PC-3 (cell line): ENCODE results near the gene TCF19. TPM values are rescaled to one million over a fixed set of nuclear protein-coding genes. Genes with fewer than 3 reads are reported as not detected.

Experiments used
- ATAC-seq: fragments of 200-7000 bp; cut with Tn5 transposase; 2 replicates; pipeline ENCODE4 v1.9.1; 2020; ENCODE audit warnings: mild to moderate bottlenecking, moderate library complexity
- BruUV-seq: library from RNA; stranded (reverse); fragments of 400-500 nt; replicated peaks from 2 replicates; lab custom pipeline; 2021; lab: Mats Ljungman, UMichigan
- CTCF ChIA-PET: fragments of 300-600 bp; sonication (Branson Sonifier 250); formaldehyde crosslinking; loops from one replicate; lab custom pipeline; 2022; ENCODE audit warnings: antibody characterized with exemption; lab: Charles Lee
- POLR2A ChIA-PET: fragments of 300-600 bp; sonication (Branson Sonifier 250); formaldehyde crosslinking; loops from one replicate; lab custom pipeline; 2022; ENCODE audit warnings: antibody characterized with exemption; ENCODE audit not compliant: unreplicated experiment; lab: Charles Lee
- DNase-seq: peaks from one replicate; pipeline ENCODE4 v3.0.0-alpha.2; 2015
- H2AFZ ChIP-seq: fragments of 300-600 bp; sonication (generic); 2 replicates; pipeline ENCODE4 v1.6.0; 2016; ENCODE audit warnings: antibody characterized with exemption, low read length
- H3F3A ChIP-seq: fragments of 300-600 bp; sonication (generic); one replicate; pipeline ENCODE4 v1.6.0; 2017; ENCODE audit warnings: antibody characterized with exemption, low read length, control low read depth, mild to moderate bottlenecking; ENCODE audit not compliant: unreplicated experiment
- H3K27ac ChIP-seq: fragments of 300-600 bp; sonication (generic); 2 replicates; pipeline ENCODE4 v1.5.1; 2016; ENCODE audit warnings: mild to moderate bottlenecking, low read length
- H3K27me3 ChIP-seq: fragments of 300-600 bp; sonication (generic); 2 replicates; pipeline ENCODE4 v1.6.1; 2016; ENCODE audit warnings: low read length, mixed read lengths
- H3K36me3 ChIP-seq: fragments of 300-600 bp; sonication (generic); 2 replicates; pipeline ENCODE4 v1.6.1; 2016; ENCODE audit warnings: low read depth, mixed run types, low read length, mixed read lengths
- H3K4me1 ChIP-seq: fragments of 300-600 bp; sonication (generic); 2 replicates; pipeline ENCODE4 v1.5.1; 2016; ENCODE audit warnings: low read length; ENCODE audit not compliant: insufficient read depth
- H3K4me2 ChIP-seq: fragments of 300-600 bp; sonication (generic); 2 replicates; pipeline ENCODE4 v1.6.0; 2016; ENCODE audit warnings: low read length
- H3K4me3 ChIP-seq: fragments of 300-600 bp; sonication (generic); 2 replicates; pipeline ENCODE4 v1.5.1; 2016; ENCODE audit warnings: mild to moderate bottlenecking, low read length, mixed read lengths
- H3K79me2 ChIP-seq: fragments of 300-600 bp; sonication (generic); 2 replicates; pipeline ENCODE4 v1.6.1; 2017; ENCODE audit warnings: low read length, mixed read lengths
- H3K9ac ChIP-seq: fragments of 300-600 bp; sonication (generic); 2 replicates; pipeline ENCODE4 v1.6.0; 2016; ENCODE audit warnings: mild to moderate bottlenecking, low read length
- H3K9me2 ChIP-seq: fragments of 300-600 bp; sonication (generic); replicated peaks from 2 replicates; pipeline ENCODE4 v1.6.1; 2016; ENCODE audit warnings: mixed run types, low read length, mixed read lengths
- H3K9me3 ChIP-seq: fragments of 300-600 bp; sonication (generic); 2 replicates; pipeline ENCODE4 v1.6.1; 2016; ENCODE audit warnings: low read length, mixed read lengths
- H4K20me1 ChIP-seq: fragments of 300-600 bp; sonication (generic); 2 replicates; pipeline ENCODE4 v1.6.1; 2016; ENCODE audit warnings: low read length, mixed read lengths
- EZH2 ChIP-seq: fragments of 300-600 bp; sonication (generic); IDR thresholded peaks from one replicate; pipeline ENCODE4 v1.6.1; 2017; ENCODE audit warnings: antibody characterized with exemption, mild to moderate bottlenecking, low read length; ENCODE audit not compliant: unreplicated experiment
- EZH2phosphoT487 ChIP-seq: fragments of 300-600 bp; sonication (generic); IDR thresholded peaks from 2 replicates; pipeline ENCODE4 v1.6.1; 2018; ENCODE audit warnings: mild to moderate bottlenecking, antibody characterized with exemption, low read length, borderline replicate concordance
- intact Hi-C: fragments of 100-400 bp; cut with micrococcal nuclease; formaldehyde crosslinking; loops from 2 replicates; pipeline ENCODE4 v1.9.0; 2023
- total RNA-seq: library from RNA; depleted of rRNA; stranded (reverse); fragments of >200 nt; gene quantifications from 2 replicates; pipeline ENCODE4 v1.2.3, GENCODE V29; 2014
- TF ChIP-seq, protein P1 (sequence below): fragments of 300-600 bp; sonication (generic); conservative IDR thresholded peaks from 2 replicates; pipeline ENCODE4 v1.5.1; 2017; ENCODE audit warnings: antibody characterized with exemption, low read depth, mild to moderate bottlenecking, low read length

The TCF19 gene
- total RNA-seq, 1 experiment from 2014 or later, result 88.6 TPM

DNA sequence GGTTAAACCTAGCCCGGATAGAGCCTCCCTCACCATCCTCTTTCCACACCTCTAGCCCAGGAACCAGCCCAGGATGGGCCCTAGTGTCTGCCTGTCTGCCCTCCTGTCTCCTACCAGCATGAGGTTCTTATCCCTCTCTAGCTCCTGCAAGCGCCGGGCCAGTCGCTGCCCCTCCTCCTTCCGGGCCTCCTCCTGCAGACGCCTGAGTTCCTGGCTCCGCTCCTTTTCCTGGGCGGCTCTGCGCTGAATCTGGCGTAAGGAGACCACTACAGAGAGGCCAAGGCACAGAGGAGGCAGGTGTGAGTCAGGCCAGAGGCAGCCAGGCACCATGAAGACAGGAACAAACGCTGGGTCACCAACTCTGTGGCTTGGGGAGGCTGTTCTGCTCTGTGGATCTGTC is 15.2 kb upstream of the TCF19 start:
- CTCF ChIA-PET, result no interaction called here
- H3K27me3 ChIP-seq, result no peaks in the 10 kb centered on the region
- no peak overlapping the region for H3K27ac ChIP-seq
- H3F3A ChIP-seq, result no peaks in the 10 kb centered on the region
- H3K4me2 ChIP-seq, result no peak overlapping the region
- H3K9me2 ChIP-seq, result no peaks in the 10 kb centered on the region
- H2AFZ ChIP-seq, result no peak overlapping the region
- POLR2A ChIA-PET, result no interaction called here
- DNase-seq (no peak), ATAC-seq (no peak)
- no TSS peak for BruUV-seq
- H3K9ac ChIP-seq, result no peak overlapping the region
- H3K9me3 ChIP-seq, result no peaks in the 10 kb centered on the region
- TF ChIP-seq EZH2phosphoT487, result no peak
- TF ChIP-seq EZH2, result no peak
- TF ChIP-seq, protein P1, sequence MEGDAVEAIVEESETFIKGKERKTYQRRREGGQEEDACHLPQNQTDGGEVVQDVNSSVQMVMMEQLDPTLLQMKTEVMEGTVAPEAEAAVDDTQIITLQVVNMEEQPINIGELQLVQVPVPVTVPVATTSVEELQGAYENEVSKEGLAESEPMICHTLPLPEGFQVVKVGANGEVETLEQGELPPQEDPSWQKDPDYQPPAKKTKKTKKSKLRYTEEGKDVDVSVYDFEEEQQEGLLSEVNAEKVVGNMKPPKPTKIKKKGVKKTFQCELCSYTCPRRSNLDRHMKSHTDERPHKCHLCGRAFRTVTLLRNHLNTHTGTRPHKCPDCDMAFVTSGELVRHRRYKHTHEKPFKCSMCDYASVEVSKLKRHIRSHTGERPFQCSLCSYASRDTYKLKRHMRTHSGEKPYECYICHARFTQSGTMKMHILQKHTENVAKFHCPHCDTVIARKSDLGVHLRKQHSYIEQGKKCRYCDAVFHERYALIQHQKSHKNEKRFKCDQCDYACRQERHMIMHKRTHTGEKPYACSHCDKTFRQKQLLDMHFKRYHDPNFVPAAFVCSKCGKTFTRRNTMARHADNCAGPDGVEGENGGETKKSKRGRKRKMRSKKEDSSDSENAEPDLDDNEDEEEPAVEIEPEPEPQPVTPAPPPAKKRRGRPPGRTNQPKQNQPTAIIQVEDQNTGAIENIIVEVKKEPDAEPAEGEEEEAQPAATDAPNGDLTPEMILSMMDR, result no peak
- intact Hi-C loops, result no loop called here
- H4K20me1 ChIP-seq, result no peaks in the 10 kb centered on the region
- no peaks in the 10 kb centered on the region for H3K36me3 ChIP-seq
- no peaks in the 10 kb centered on the region for H3K79me2 ChIP-seq
- peaks cover 4% of the 10 kb centered on the region; the same call in 1 of the 2 replicates for H3K4me1 ChIP-seq
- H3K4me3 ChIP-seq, result no peak overlapping the region

DNA sequence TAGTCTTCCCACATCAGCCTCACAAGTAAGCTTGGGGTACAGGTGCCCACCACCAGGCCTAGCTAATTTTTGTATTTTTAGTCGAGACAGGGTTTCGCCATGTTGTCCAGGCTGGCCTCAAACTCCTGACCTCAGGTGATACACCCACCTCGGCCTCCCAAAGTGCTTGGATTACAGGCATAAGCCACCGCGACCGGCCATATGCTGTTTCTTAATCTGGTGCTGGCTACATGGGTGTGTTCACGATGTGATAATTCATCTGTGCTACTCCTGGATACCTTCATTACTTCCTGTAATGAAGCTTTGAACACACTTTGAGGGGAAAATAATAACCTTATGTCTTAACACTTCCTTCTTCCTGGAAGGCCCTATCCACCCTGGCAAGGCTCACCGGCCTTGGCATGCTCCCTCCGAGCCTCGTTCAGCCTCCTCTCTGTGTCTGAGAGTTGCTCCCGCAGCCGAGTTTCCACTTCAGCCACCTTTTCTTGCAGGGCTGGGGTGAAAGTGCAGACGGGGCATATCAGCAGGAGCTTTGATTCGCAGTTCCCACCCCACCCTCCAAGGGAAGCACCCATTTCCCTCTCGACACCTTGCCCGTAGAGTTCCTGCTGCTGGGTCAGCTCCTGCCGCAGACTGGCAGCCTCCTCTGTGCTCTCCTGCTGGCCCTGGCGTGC is 14.0 kb upstream of the TCF19 start:
- TF ChIP-seq, protein P1, result no peak
- TF ChIP-seq EZH2 (no peak), EZH2phosphoT487 (no peak)
- H3K9me3 ChIP-seq, result no peaks in the 10 kb centered on the region
- no peaks in the 10 kb centered on the region for H3K4me1 ChIP-seq
- no peak overlapping the region for H3K4me3 ChIP-seq
- POLR2A ChIA-PET, result no interaction called here
- no peak overlapping the region for H3K9ac ChIP-seq
- H3K79me2 ChIP-seq, result no peaks in the 10 kb centered on the region
- no peaks in the 10 kb centered on the region for H3K36me3 ChIP-seq
- H4K20me1 ChIP-seq, result no peaks in the 10 kb centered on the region
- intact Hi-C loops, result no loop called here
- H3K27ac ChIP-seq, result no peak overlapping the region
- no peaks in the 10 kb centered on the region for H3K27me3 ChIP-seq
- ATAC-seq (no peak), DNase-seq (no peak)
- CTCF ChIA-PET, result no interaction called here
- H3K9me2 ChIP-seq, result no peaks in the 10 kb centered on the region
- H3F3A ChIP-seq, result no peaks in the 10 kb centered on the region
- no peak overlapping the region for H2AFZ ChIP-seq
- no peak overlapping the region for H3K4me2 ChIP-seq
- no TSS peak for BruUV-seq

GRCh38 chr6:31144970-31145340 is 13.4 kb upstream of the TCF19 start:
- Histone ChIP-seq H3K79me2 (no peaks in the 10 kb centered on the region), H3K4me1 (no peaks in the 10 kb centered on the region), H3K9me3 (no peaks in the 10 kb centered on the region), H3K4me3 (no peak overlapping the region), H3K9me2 (no peaks in the 10 kb centered on the region), H4K20me1 (no peaks in the 10 kb centered on the region), H3K4me2 (no peak overlapping the region), H3K9ac (no peak overlapping the region), H2AFZ (no peak overlapping the region), H3K27ac (no peak overlapping the region), H3F3A (no peaks in the 10 kb centered on the region), H3K36me3 (no peaks in the 10 kb centered on the region), H3K27me3 (no peaks in the 10 kb centered on the region)
- ChIA-PET POLR2A (no interaction called here), CTCF (no interaction called here)
- BruUV-seq, result TSS peak; percentile 10
- intact Hi-C loops, result no loop called here
- ATAC-seq (no peak), DNase-seq (no peak)
- TF ChIP-seq EZH2phosphoT487 (no peak), EZH2 (no peak)
- TF ChIP-seq, protein P1, result no peak
